Erythroblast (primary cell): ENCODE data around the gene RGS1.

Experiments
- GATA1 ChIP-seq: IDR thresholded peaks from 2 replicates; pipeline ENCODE4 v1.6.1; 2011; ENCODE audit warnings: low read depth, mild to moderate bottlenecking, control low read depth, low read length, moderate library complexity
- POLR2A ChIP-seq: IDR thresholded peaks from 2 replicates; pipeline ENCODE4 v1.6.1; 2011; ENCODE audit warnings: mild to moderate bottlenecking, low read length

GRCh38 chr1:192610112-192610889 is 34.7 kb downstream of the RGS1 start:
- TF ChIP-seq POLR2A (no peak), GATA1 (no peak)
